Measurements from ENCODE around the gene STYXL1. TPM values are rescaled to one million over a fixed set of nuclear protein-coding genes. Genes with fewer than 3 reads are reported as not detected.

Gene STYXL1
- total RNA-seq, 4 donors from 2014 or later, result 8.7 to 18.1 (median 12.5) TPM

GRCh38 chr7:75977743-75978142 is 70.1 kb downstream of the STYXL1 start:
- peaks cover 0 to 61% of the 10 kb centered on the region in 2 donors for H3K36me3 ChIP-seq
- no peak overlapping the region for H3K4me3 ChIP-seq
- peaks cover 0 to 29% (median 0%) of the 10 kb centered on the region in 3 donors for H3K4me1 ChIP-seq
- H3K9me3 ChIP-seq, result no peaks in the 10 kb centered on the region
- TF ChIP-seq EP300 (IDR thresholded peaks at IDR 0.05), result no peak
- TF ChIP-seq POLR2AphosphoS5 (IDR thresholded peaks at IDR 0.05), result peak; percentile 26
- H3K27ac ChIP-seq, result peak overlapping the region in 1 of 4 donors; percentile 2
- peak; percentile 77 for ATAC-seq
- WGBS, 2 donors (ENCODE audit: low coverage in 1 of 2), result 57 to 60% methylated on average over 7 to 8 of the region's 8 CpGs
- no peaks in the 10 kb centered on the region for H3K27me3 ChIP-seq

- H3K36me3 ChIP-seq, result peaks cover 0 to 31% of the 10 kb centered on the region in 2 donors
- TF ChIP-seq EP300 (IDR thresholded peaks at IDR 0.05) (no peak), POLR2AphosphoS5 (IDR thresholded peaks at IDR 0.05) (peak; percentile 16)
- TF ChIP-seq, protein P1, sequence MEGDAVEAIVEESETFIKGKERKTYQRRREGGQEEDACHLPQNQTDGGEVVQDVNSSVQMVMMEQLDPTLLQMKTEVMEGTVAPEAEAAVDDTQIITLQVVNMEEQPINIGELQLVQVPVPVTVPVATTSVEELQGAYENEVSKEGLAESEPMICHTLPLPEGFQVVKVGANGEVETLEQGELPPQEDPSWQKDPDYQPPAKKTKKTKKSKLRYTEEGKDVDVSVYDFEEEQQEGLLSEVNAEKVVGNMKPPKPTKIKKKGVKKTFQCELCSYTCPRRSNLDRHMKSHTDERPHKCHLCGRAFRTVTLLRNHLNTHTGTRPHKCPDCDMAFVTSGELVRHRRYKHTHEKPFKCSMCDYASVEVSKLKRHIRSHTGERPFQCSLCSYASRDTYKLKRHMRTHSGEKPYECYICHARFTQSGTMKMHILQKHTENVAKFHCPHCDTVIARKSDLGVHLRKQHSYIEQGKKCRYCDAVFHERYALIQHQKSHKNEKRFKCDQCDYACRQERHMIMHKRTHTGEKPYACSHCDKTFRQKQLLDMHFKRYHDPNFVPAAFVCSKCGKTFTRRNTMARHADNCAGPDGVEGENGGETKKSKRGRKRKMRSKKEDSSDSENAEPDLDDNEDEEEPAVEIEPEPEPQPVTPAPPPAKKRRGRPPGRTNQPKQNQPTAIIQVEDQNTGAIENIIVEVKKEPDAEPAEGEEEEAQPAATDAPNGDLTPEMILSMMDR (IDR thresholded peaks at IDR 0.05), result peak in 1 of 4 experiments; percentile 30
- peak; percentile 77 for ATAC-seq
- H3K27me3 ChIP-seq, result no peaks in the 10 kb centered on the region
- no peaks in the 10 kb centered on the region for H3K9me3 ChIP-seq
- peak overlapping the region in 3 of 4 donors; percentile 55 to 71 (median 68) for H3K27ac ChIP-seq
- 30 to 38% methylated on average over 5 of the region's 19 CpGs for WGBS, 2 donors (ENCODE audit: low coverage in 1 of 2)
- H3K4me1 ChIP-seq, result peaks cover 0 to 54% (median 28%) of the 10 kb centered on the region in 3 donors
- no peak overlapping the region for H3K4me3 ChIP-seq
These were observed 75.6 kb downstream of the STYXL1 start for GRCh38 chr7:75971961-75972763.

- H3K36me3 ChIP-seq, result peaks cover 0 to 30% of the 10 kb centered on the region in 2 donors
- no peaks in the 10 kb centered on the region for H3K9me3 ChIP-seq
- peaks cover 0 to 59% (median 34%) of the 10 kb centered on the region in 3 donors for H3K4me1 ChIP-seq
- TF ChIP-seq POLR2A (IDR thresholded peaks at IDR 0.05), result no peak
- TF ChIP-seq, protein P1 (IDR thresholded peaks at IDR 0.05), result no peak
- TF ChIP-seq POLR2AphosphoS5 (IDR thresholded peaks at IDR 0.05), result no peak
- no peak for TF ChIP-seq EP300 (IDR thresholded peaks at IDR 0.05)
- H3K27ac ChIP-seq, result peak overlapping the region in 3 of 4 donors; percentile 55 to 71 (median 68)
- no peaks in the 10 kb centered on the region for H3K27me3 ChIP-seq
- no peak for ATAC-seq
- no peak overlapping the region for H3K4me3 ChIP-seq
- 76 to 100% methylated on average over 2 to 13 of the region's 14 CpGs for WGBS, 2 donors (ENCODE audit: low coverage in 1 of 2)
These were observed 76.4 kb downstream of the STYXL1 start for GRCh38 chr7:75971309-75971960.

- no peaks in the 10 kb centered on the region for H3K27me3 ChIP-seq
- peak overlapping the region in 3 of 4 donors; percentile 84 to 88 (median 87) for H3K27ac ChIP-seq
- no peak for ATAC-seq
- WGBS, 2 donors (ENCODE audit: low coverage in 1 of 2), result 89 to 92% methylated on average over 5 to 13 of the region's 30 CpGs
- no peak overlapping the region for H3K4me3 ChIP-seq
- peaks cover 0 to 74% (median 43%) of the 10 kb centered on the region in 3 donors for H3K4me1 ChIP-seq
- H3K36me3 ChIP-seq, result peaks cover 0 to 30% of the 10 kb centered on the region in 2 donors
- TF ChIP-seq POLR2A (IDR thresholded peaks at IDR 0.05), result no peak
- TF ChIP-seq POLR2AphosphoS5 (IDR thresholded peaks at IDR 0.05), result no peak
- TF ChIP-seq, protein P1 (IDR thresholded peaks at IDR 0.05), result no peak
- TF ChIP-seq EP300 (IDR thresholded peaks at IDR 0.05), result no peak
- no peaks in the 10 kb centered on the region for H3K9me3 ChIP-seq
These were observed 77.9 kb downstream of the STYXL1 start for GRCh38 chr7:75969704-75970498.

GRCh38 chr7:75969182-75969581 is 78.6 kb downstream of the STYXL1 start:
- TF ChIP-seq POLR2A (IDR thresholded peaks at IDR 0.05), result no peak
- peak; percentile 55 for TF ChIP-seq POLR2AphosphoS5 (IDR thresholded peaks at IDR 0.05)
- H3K27ac ChIP-seq, result peak overlapping the region in 3 of 4 donors; percentile 84 to 88 (median 87)
- no peaks in the 10 kb centered on the region for H3K27me3 ChIP-seq
- peaks cover 0 to 29% of the 10 kb centered on the region in 2 donors for H3K36me3 ChIP-seq
- peaks cover 0 to 77% (median 43%) of the 10 kb centered on the region in 3 donors for H3K4me1 ChIP-seq
- no peaks in the 10 kb centered on the region for H3K9me3 ChIP-seq
- no peak overlapping the region for H3K4me3 ChIP-seq
- WGBS, 2 donors (ENCODE audit: low coverage in 1 of 2), result 38 to 80% methylated on average over 1 to 4 of the region's 13 CpGs
- ATAC-seq, result no peak
